C4-2B (cell line): ENCODE data around the gene R3HDM1.
"Not testable (repeated sequence)": the region's sequence is repeated elsewhere in the genome, so short reads cannot be mapped to it uniquely, and the experiment has no call there.

ENCODE experiments used
- ZFX ChIP-seq: fragments of 450-650 bp; IDR thresholded peaks from 2 replicates; pipeline ENCODE4 v1.6.1; 2017
- TF ChIP-seq, protein P1 (sequence below): fragments of 450-650 bp; conservative IDR thresholded peaks from 2 replicates; pipeline ENCODE4 v1.5.1; 2017; ENCODE audit warnings: mild to moderate bottlenecking

DNA sequence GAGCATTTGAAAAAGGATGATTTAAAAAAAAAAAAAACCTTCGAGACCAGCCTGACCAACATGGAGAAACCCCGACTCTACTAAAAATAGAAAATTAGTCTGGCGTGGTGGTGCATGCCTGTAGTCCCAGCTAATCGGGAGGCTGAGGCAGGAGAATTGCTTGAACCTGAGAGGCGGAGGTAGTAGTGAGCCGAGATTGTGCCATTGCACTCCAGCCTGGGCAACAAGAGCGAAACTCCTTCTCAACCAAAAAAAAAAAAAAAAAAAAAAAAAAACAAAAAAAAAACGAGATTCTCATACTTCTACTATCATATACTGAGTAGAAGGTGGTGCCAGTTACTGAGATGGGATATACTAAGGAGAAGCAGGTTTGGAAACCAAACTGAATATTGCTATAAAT, 98.8 kb downstream of the R3HDM1 start:
- TF ChIP-seq, protein P1, sequence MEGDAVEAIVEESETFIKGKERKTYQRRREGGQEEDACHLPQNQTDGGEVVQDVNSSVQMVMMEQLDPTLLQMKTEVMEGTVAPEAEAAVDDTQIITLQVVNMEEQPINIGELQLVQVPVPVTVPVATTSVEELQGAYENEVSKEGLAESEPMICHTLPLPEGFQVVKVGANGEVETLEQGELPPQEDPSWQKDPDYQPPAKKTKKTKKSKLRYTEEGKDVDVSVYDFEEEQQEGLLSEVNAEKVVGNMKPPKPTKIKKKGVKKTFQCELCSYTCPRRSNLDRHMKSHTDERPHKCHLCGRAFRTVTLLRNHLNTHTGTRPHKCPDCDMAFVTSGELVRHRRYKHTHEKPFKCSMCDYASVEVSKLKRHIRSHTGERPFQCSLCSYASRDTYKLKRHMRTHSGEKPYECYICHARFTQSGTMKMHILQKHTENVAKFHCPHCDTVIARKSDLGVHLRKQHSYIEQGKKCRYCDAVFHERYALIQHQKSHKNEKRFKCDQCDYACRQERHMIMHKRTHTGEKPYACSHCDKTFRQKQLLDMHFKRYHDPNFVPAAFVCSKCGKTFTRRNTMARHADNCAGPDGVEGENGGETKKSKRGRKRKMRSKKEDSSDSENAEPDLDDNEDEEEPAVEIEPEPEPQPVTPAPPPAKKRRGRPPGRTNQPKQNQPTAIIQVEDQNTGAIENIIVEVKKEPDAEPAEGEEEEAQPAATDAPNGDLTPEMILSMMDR: not testable (repeated sequence)
- TF ChIP-seq ZFX: not testable (repeated sequence)
